HUDEP-2 (cell line): ENCODE measurements around the gene EIF1B.

Experiments used
- DNase-seq, 76 experiments: peaks; one replicate each; lab custom pipeline; 2025; ENCODE audit not compliant: unreplicated experiment in 76 of 76; lab: John Stamatoyannopoulos, UW

Gene EIF1B

DNA sequence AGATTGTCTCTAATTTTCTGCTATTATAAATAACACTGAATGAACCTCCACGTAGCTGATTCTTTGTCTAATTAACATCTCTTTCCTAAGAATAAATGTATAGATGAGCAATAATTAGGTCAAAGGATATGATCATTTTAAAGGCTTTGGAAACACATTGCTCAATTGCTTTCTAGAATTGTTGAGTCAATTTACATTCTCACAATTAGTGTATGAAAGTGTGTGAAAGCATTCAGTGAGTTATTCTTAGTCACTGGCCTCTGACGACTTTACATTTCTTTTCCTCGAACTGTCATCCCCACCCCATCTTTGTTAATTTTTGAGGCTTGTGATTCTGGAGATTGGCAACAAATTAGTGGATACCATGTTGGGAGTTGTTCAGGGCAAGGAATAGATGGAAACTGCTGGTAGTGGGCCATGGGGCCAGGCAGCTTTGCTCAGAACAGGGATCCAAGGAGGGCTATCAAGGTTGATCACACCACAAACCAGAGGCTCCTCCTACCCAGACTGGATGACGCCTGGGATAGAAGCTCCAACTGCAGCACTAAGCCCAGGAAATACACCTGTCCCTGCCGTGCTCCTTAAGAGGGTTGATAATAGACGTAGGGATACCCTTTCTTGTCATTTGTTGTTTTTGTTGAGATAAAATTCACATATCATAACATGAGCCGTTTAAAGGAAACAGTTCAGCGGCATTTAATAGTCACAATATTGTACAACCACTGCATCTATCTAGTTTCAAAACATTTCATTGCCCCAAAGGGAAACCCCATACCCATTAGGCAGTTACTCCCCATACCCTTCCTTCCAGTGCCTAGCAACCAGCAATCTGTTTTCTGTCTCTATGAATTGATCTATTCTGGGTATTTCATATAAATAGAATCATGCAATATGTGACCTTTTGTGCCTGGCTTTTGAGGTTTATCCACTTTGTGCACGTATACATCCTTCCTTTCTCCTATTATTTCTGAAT is 27.9 kb downstream of the EIF1B start:
- DNase-seq, result no peak

GRCh38 chr3:40339871-40340270 is 30.4 kb downstream of the EIF1B start:
- DNase-seq, result no peak

DNA sequence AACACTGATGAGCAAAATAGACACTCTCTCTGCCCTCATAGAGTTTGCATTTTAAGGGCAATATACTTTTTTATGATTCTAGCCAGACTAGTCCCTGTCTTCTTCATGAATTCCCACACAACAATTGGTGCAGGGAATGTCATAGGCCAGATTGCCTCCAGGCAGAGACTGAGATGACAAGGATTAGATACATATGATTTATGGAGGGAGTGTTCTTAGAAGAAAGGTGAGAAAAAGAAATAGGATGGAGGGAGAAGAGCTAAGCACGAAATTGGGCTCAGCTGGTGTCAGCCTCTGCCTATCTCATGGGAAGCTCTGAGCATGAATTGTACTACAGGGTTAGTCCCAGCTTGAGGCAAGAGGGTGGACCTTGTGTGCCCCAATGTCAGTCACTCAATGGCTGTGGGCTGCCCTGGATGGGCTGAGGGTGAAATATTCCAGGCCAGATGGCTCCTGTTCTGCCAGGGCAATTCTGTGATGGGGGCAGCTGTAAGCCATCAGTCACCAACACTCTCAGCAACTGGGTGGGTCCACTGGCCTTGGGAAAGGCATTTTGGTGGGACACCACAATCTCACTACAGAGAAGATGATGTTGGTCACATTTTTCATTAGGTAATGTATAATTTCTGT is 31.1 kb downstream of the EIF1B start:
- no peak for DNase-seq

- no peak for DNase-seq
Observed at GRCh38 chr3:40341671-40342070, 32.2 kb downstream of the EIF1B start.

DNA sequence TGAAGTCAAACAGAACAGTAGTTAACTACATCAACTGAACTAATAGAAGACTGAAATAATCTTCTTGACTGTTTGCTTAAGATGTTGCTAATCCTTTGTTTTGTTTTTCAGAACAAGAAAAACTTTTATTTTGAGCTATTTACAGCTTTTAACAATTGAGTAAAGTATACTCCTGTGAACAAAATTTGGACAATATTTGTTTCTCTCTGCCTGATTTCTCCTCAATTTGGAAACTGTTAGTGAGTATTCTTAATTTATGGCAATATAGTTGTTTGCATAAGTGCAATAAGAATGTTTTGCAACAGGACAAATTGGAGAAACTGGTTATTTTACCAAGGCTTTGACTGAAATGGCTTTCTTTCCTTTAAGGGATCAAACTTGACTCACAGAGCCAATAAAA is 41.0 kb downstream of the EIF1B start:
- DNase-seq, result no peak

DNA sequence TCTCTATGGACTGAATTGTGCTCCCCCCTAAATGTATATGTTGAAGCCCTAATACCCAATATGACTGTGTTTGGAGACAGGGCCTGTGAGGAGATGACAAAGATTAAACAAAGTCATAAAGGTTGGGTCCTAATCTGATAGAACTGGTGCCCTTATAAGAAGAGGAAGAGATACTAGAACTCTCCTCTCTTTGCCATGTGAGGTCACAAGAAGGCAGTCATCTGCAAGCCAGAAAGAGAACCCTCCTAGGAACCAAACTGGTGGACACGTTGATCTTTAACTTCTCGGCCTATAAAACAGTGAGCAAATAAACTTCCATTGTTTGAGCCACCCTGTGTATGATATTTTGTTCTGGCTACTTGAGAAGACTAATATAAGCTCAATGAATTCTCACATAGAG is 45.9 kb downstream of the EIF1B start:
- DNase-seq, result no peak

DNA sequence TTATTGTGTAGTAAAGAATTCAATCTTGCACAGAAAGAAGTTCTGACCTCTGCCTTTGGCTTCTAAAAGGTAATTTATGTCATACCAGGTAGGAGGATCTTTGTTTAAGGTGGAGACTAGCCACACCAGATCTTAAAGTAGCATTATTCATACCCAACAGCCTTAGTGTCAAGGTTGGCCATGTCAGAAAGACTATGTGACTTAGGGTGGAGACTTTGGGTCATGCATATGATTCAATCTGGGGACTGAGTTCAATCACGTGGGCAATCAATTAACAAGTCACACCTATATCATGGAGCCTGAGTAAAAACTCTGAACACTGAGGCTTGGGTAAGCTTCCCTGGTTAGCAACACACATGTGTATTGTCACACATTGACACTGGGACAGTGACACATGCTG is 48.9 kb downstream of the EIF1B start:
- DNase-seq, result no peak
